Mesendoderm (in vitro differentiated cells): ENCODE results near the gene FAM221A.
"Not testable (repeated sequence)": the region's sequence is repeated elsewhere in the genome, so short reads cannot be mapped to it uniquely, and the experiment has no call there.

ENCODE experiments used
- DNase-seq: peaks from one replicate; pipeline ENCODE4 v3.0.0; 2013
- H2AK5ac ChIP-seq: 2 replicates; pipeline ENCODE4 v1.6.1; 2013; ENCODE audit warnings: low read length, inconsistent platforms
- H2BK120ac ChIP-seq: 2 replicates; pipeline ENCODE4 v1.6.1; 2013; ENCODE audit warnings: low read depth, mild to moderate bottlenecking, low read length, moderate library complexity, mixed read lengths
- H2BK15ac ChIP-seq: replicated peaks from 2 replicates; pipeline ENCODE4 v1.6.1; 2013; ENCODE audit warnings: low read depth, mild to moderate bottlenecking, moderate library complexity
- H2BK5ac ChIP-seq: 2 replicates; pipeline ENCODE4 v1.6.1; 2013; ENCODE audit warnings: low read length, inconsistent platforms
- H3K18ac ChIP-seq: 2 replicates; pipeline ENCODE4 v1.6.1; 2013; ENCODE audit warnings: mild to moderate bottlenecking, low read length, mixed read lengths
- H3K23ac ChIP-seq: one replicate; pipeline ENCODE4 v1.6.1; 2013; ENCODE audit warnings: low read length
- H3K27ac ChIP-seq: 2 replicates; pipeline ENCODE4 v1.5.1; 2013; ENCODE audit warnings: low read depth, mild to moderate bottlenecking, inconsistent platforms, low read length, moderate library complexity
- H3K27me3 ChIP-seq: 2 replicates; pipeline ENCODE4 v1.6.1; 2013; ENCODE audit warnings: low read length, control low read depth, mild to moderate bottlenecking, inconsistent platforms; ENCODE audit not compliant: insufficient read depth, poor library complexity
- H3K36me3 ChIP-seq: 2 replicates; pipeline ENCODE4 v1.6.1; 2013; ENCODE audit warnings: low read length, inconsistent platforms; ENCODE audit not compliant: control insufficient read depth, insufficient read depth
- H3K4ac ChIP-seq: one replicate; pipeline ENCODE4 v1.6.1; 2013; ENCODE audit warnings: low read depth, mild to moderate bottlenecking, low read length, moderate library complexity
- H3K4me1 ChIP-seq: 2 replicates; pipeline ENCODE4 v1.6.1; 2013; ENCODE audit warnings: low read depth, low read length, inconsistent platforms; ENCODE audit not compliant: control insufficient read depth
- H3K4me2 ChIP-seq: 2 replicates; pipeline ENCODE4 v1.6.1; 2013; ENCODE audit warnings: low read length
- H3K4me3 ChIP-seq: 2 replicates; pipeline ENCODE4 v1.5.1; 2013; ENCODE audit warnings: mild to moderate bottlenecking, low read length
- H3K56ac ChIP-seq: one replicate; pipeline ENCODE4 v1.6.1; 2013; ENCODE audit warnings: low read length
- H3K79me1 ChIP-seq: 2 replicates; pipeline ENCODE4 v1.6.1; 2013; ENCODE audit warnings: low read length, inconsistent platforms
- H3K79me2 ChIP-seq: 2 replicates; pipeline ENCODE4 v1.6.1; 2013; ENCODE audit warnings: mild to moderate bottlenecking, low read length; ENCODE audit not compliant: control insufficient read depth, insufficient read depth
- H3K9ac ChIP-seq: 2 replicates; pipeline ENCODE4 v1.6.1; 2013; ENCODE audit warnings: low read length, inconsistent platforms
- H4K5ac ChIP-seq: one replicate; pipeline ENCODE4 v1.6.1; 2013; ENCODE audit warnings: low read length
- H4K8ac ChIP-seq: one replicate; pipeline ENCODE4 v1.6.1; 2013; ENCODE audit warnings: low read depth, mild to moderate bottlenecking, control low read depth, low read length, moderate library complexity
- WGBS: extraction: QIAGEN DNeasy Blood & Tissue Kit; methylation state at CpG from one replicate; pipeline ENCODE4 v1.1.7; 2013; ENCODE audit warnings: low lambda C conversion rate, missing lambda C conversion rate; ENCODE audit not compliant: insufficient coverage; ENCODE audit errors: extremely low coverage; 5-methylcytosine and 5-hydroxymethylcytosine counted together

The FAM221A gene

DNA sequence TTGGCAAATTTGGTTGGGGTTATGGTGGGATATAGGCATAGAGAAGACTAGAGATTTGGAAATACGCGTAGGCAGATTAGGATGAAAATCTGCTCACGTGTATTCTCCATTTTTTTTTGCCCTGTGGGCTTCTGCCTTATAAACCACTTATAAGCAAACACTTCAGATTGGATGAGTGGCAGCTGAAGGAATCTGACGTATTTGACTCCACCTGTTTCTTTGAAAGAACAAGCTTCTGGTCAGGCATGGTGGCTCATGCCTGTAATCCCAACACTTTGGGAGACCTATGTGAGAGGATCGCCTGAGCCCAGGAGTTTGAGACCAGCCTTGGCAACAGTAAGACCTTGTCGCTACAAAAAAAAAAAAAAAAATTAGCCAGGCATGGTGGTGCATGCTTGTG, 35.1 kb downstream of the FAM221A start:
- Histone ChIP-seq H3K4ac (no peak overlapping the region), H3K23ac (no peak overlapping the region), H3K79me2 (no peaks in the 10 kb centered on the region), H2BK120ac (no peak overlapping the region), H2BK15ac (no peak overlapping the region), H2AK5ac (no peak overlapping the region), H3K56ac (no peak overlapping the region), H3K36me3 (no peaks in the 10 kb centered on the region), H3K9ac (no peak overlapping the region), H3K4me1 (no peaks in the 10 kb centered on the region), H3K4me3 (no peak overlapping the region), H4K5ac (no peak overlapping the region), H4K8ac (no peak overlapping the region), H3K27me3 (no peaks in the 10 kb centered on the region), H3K4me2 (no peak overlapping the region), H3K18ac (no peak overlapping the region), H3K27ac (no peak overlapping the region), H2BK5ac (no peak overlapping the region), H3K79me1 (no peaks in the 10 kb centered on the region)
- DNase-seq: no peak
- no CpG with 5 or more reads among the region's 6 CpGs for WGBS

- no CpG with 5 or more reads among the region's 1 CpG for WGBS
- no peak overlapping the region for H2BK120ac ChIP-seq
- no peaks in the 10 kb centered on the region for H3K79me1 ChIP-seq
- no peaks in the 10 kb centered on the region for H3K4me1 ChIP-seq
- no peak overlapping the region for H3K56ac ChIP-seq
- H3K79me2 ChIP-seq: no peaks in the 10 kb centered on the region
- no peak overlapping the region for H2AK5ac ChIP-seq
- H3K27me3 ChIP-seq: no peaks in the 10 kb centered on the region
- H4K8ac ChIP-seq: no peak overlapping the region
- H3K23ac ChIP-seq: no peak overlapping the region
- H3K4me3 ChIP-seq: no peak overlapping the region
- H4K5ac ChIP-seq: no peak overlapping the region
- H3K27ac ChIP-seq: no peak overlapping the region
- no peak for DNase-seq
- no peak overlapping the region for H2BK15ac ChIP-seq
- no peak overlapping the region for H3K18ac ChIP-seq
- H2BK5ac ChIP-seq: no peak overlapping the region
- H3K36me3 ChIP-seq: no peaks in the 10 kb centered on the region
- H3K9ac ChIP-seq: no peak overlapping the region
- no peak overlapping the region for H3K4ac ChIP-seq
- no peak overlapping the region for H3K4me2 ChIP-seq
Observed at GRCh38 chr7:23717788-23718187, 37.8 kb downstream of the FAM221A start.

- H3K4me2 ChIP-seq: no peak overlapping the region
- H3K79me2 ChIP-seq: no peaks in the 10 kb centered on the region
- WGBS: no CpG with 5 or more reads among the region's 4 CpGs
- no peak overlapping the region for H4K8ac ChIP-seq
- no peaks in the 10 kb centered on the region for H3K36me3 ChIP-seq
- H3K18ac ChIP-seq: no peak overlapping the region
- H2AK5ac ChIP-seq: no peak overlapping the region
- H3K4me1 ChIP-seq: peaks cover 3% of the 10 kb centered on the region
- no peak overlapping the region for H2BK120ac ChIP-seq
- DNase-seq: no peak
- H4K5ac ChIP-seq: no peak overlapping the region
- H2BK15ac ChIP-seq: no peak overlapping the region
- H3K9ac ChIP-seq: no peak overlapping the region
- no peak overlapping the region for H2BK5ac ChIP-seq
- H3K79me1 ChIP-seq: no peaks in the 10 kb centered on the region
- no peak overlapping the region for H3K4me3 ChIP-seq
- no peaks in the 10 kb centered on the region for H3K27me3 ChIP-seq
- H3K23ac ChIP-seq: no peak overlapping the region
- no peak overlapping the region for H3K56ac ChIP-seq
- H3K27ac ChIP-seq: no peak overlapping the region
- peak overlapping the region; percentile 70 for H3K4ac ChIP-seq
Observed at GRCh38 chr7:23721456-23721855, 41.5 kb downstream of the FAM221A start.

DNA sequence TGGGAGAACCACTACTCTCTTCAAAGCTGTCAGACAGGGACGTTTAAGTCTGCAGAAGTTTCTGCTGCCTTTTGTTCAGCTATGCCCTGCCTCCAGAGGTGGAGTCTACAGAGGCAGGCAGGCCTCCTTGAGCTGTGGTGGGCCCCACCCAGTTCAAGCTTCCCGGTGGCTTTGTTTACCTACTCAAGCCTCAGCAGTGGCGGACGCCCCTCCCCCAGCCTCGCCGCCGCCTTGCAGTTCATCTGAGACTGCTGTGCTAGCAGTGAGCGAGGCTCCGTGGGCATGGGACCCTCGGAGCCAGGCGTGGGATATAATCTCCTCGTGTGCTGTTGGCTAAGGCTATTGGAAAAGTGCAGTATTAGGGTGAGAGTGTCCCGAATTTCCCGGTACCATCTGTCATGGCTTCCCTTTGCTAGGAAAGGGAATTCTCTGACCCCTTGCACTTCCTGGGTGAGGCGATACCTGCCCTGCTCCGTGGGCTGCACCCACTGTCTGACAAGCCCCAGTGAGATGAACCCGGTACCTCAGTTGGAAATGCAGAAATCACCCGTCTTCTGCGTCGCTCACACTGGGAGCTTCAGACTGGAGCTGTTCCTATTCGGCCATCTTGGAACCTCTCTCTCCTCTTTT, 42.7 kb downstream of the FAM221A start:
- not testable (repeated sequence) for H4K5ac ChIP-seq, H3K79me1 ChIP-seq, H3K9ac ChIP-seq, H3K27ac ChIP-seq, H3K4me1 ChIP-seq, H3K79me2 ChIP-seq, H2AK5ac ChIP-seq, H3K27me3 ChIP-seq, H3K36me3 ChIP-seq, H3K18ac ChIP-seq, H3K4ac ChIP-seq, H3K4me3 ChIP-seq, H3K4me2 ChIP-seq, H3K23ac ChIP-seq, H2BK120ac ChIP-seq, H2BK15ac ChIP-seq, H4K8ac ChIP-seq
- Histone ChIP-seq H3K56ac (peak overlapping the region; percentile 79), H2BK5ac (peak overlapping the region; percentile 93)
- WGBS: no CpG with 5 or more reads among the region's 21 CpGs
- peak; percentile 13 for DNase-seq

DNA sequence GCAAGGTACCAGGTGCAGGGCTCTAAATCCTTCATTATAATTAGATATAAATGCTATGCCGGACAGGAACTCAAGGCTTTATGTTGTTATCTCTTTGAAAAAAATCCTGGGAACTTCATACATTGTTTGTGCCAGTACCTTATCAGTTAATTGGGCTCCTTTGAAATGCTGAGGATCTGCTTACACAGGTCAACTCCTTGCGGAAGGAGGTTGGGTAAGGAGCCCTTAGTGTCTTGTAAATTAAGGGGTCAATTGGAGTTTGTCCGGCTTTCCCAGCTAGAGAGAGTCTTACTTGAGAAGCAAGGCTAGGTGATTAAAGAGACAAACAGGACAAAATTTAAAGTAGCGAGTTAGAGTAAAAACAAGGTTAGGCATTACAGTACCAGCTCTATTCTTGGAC, 44.1 kb downstream of the FAM221A start:
- no CpG with 5 or more reads among the region's 4 CpGs for WGBS

GRCh38 chr7:23742051-23742450, 62.1 kb downstream of the FAM221A start:
- Histone ChIP-seq H3K4me1 (no peaks in the 10 kb centered on the region), H3K4me2 (no peak overlapping the region), H3K79me1 (no peaks in the 10 kb centered on the region), H2BK15ac (no peak overlapping the region), H2BK120ac (no peak overlapping the region), H3K56ac (no peak overlapping the region), H3K79me2 (no peaks in the 10 kb centered on the region), H3K4me3 (no peak overlapping the region), H3K23ac (no peak overlapping the region), H4K5ac (no peak overlapping the region), H3K36me3 (no peaks in the 10 kb centered on the region), H3K18ac (no peak overlapping the region), H2BK5ac (no peak overlapping the region), H3K27me3 (no peaks in the 10 kb centered on the region), H4K8ac (no peak overlapping the region), H3K9ac (no peak overlapping the region), H3K27ac (no peak overlapping the region), H3K4ac (no peak overlapping the region), H2AK5ac (no peak overlapping the region)
- DNase-seq: no peak

More for the DNA sequence above, 44.1 kb downstream of the FAM221A start:
- peak overlapping the region; percentile 99 for H4K5ac ChIP-seq
- not testable (repeated sequence) for H3K79me1 ChIP-seq, H3K4me2 ChIP-seq, H3K4me3 ChIP-seq, H4K8ac ChIP-seq, H3K79me2 ChIP-seq, H3K4me1 ChIP-seq, H2BK15ac ChIP-seq, H2BK120ac ChIP-seq, H3K36me3 ChIP-seq, H3K23ac ChIP-seq, H3K27me3 ChIP-seq
- peak overlapping the region; percentile 80 for H3K56ac ChIP-seq
- H2AK5ac ChIP-seq: peak overlapping the region; percentile 83
- H3K9ac ChIP-seq: peak overlapping the region; percentile 56
- H3K27ac ChIP-seq: peak overlapping the region; percentile 76
- peak; percentile 85 for DNase-seq
- peak overlapping the region; percentile 98 for H2BK5ac ChIP-seq
- H3K18ac ChIP-seq: peak overlapping the region; percentile 92
- peak overlapping the region; percentile 31 for H3K4ac ChIP-seq
